Osteocyte (in vitro differentiated cells): ENCODE data around the gene TBX2. TPM values are rescaled to one million over a fixed set of nuclear protein-coding genes. Genes with fewer than 3 reads are reported as not detected.
"Not testable (repeated sequence)": the region's sequence is repeated elsewhere in the genome, so short reads cannot be mapped to it uniquely, and the experiment has no call there.

Experiments
- DNase-seq: peaks from one replicate; pipeline ENCODE4 v3.0.0; 2021; ENCODE audit warnings: mixed read lengths; ENCODE audit not compliant: unreplicated experiment; ENCODE audit errors: extremely low spot score
- H3K27ac Mint-ChIP-seq: one replicate; pipeline ENCODE4 v1.8.0; 2021; ENCODE audit warnings: mild to moderate bottlenecking, mixed read lengths; ENCODE audit not compliant: unreplicated experiment
- H3K27me3 Mint-ChIP-seq: one replicate; pipeline ENCODE4 v1.8.0; 2021; ENCODE audit warnings: mixed read lengths; ENCODE audit not compliant: unreplicated experiment
- H3K36me3 Mint-ChIP-seq: one replicate; pipeline ENCODE4 v1.8.0; 2021; ENCODE audit warnings: mixed read lengths; ENCODE audit not compliant: unreplicated experiment
- H3K4me1 Mint-ChIP-seq: one replicate; pipeline ENCODE4 v1.8.0; 2021; ENCODE audit warnings: mixed read lengths; ENCODE audit not compliant: unreplicated experiment
- H3K4me3 Mint-ChIP-seq: one replicate; pipeline ENCODE4 v1.8.0; 2021; ENCODE audit warnings: mild to moderate bottlenecking, moderate library complexity, mixed read lengths; ENCODE audit not compliant: unreplicated experiment
- H3K9me3 Mint-ChIP-seq: one replicate; pipeline ENCODE4 v1.8.0; 2021; ENCODE audit warnings: mixed read lengths; ENCODE audit not compliant: unreplicated experiment
- CTCF ChIP-seq: fragments of 200-600 bp; sonication (generic); IDR thresholded peaks from 2 replicates; pipeline ENCODE4 v1.5.0; 2021; ENCODE audit warnings: antibody characterized with exemption, mild to moderate bottlenecking, moderate library complexity
- total RNA-seq: library from RNA; stranded (reverse); gene quantifications from 2 replicates; pipeline ENCODE4 v1.2.1, GENCODE V29; 2021

The TBX2 gene
- total RNA-seq, 1 donor from 2014 or later = 25.9 TPM

DNA sequence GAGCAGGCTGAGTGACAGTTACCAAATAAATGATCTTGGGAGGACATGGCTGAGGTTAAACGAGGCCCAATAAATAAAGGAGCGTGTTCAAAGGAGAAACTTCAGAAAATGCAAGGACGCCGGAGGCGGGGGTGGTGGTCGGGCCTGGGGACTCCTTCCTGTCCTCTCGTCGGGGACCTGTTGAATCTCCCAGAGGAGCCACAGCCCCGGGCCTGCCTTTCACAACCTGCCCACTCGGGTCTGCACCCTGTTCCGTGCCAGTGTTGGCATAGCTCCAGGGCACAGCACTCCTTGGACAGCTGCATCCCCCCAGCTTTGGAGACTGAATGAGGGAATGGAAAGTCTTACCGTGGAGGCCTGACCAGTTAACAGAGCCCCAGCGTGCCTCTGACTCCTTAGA lies 44.4 kb downstream of the TBX2 start:
- H3K27me3 Mint-ChIP-seq = peaks cover 36% of the 10 kb centered on the region
- no peak overlapping the region for H3K4me3 Mint-ChIP-seq
- no peak overlapping the region for H3K27ac Mint-ChIP-seq
- peak; percentile 75 for DNase-seq
- no peaks in the 10 kb centered on the region for H3K4me1 Mint-ChIP-seq
- H3K36me3 Mint-ChIP-seq = no peaks in the 10 kb centered on the region
- peaks cover 2% of the 10 kb centered on the region for H3K9me3 Mint-ChIP-seq
- TF ChIP-seq CTCF = no peak

GRCh38 chr17:61444831-61445230 lies 45.2 kb downstream of the TBX2 start:
- Mint-ChIP-seq H3K9me3 (no peaks in the 10 kb centered on the region), H3K27ac (no peak overlapping the region), H3K4me3 (no peak overlapping the region), H3K4me1 (no peaks in the 10 kb centered on the region), H3K36me3 (no peaks in the 10 kb centered on the region), H3K27me3 (peaks cover 33% of the 10 kb centered on the region)
- no peak for TF ChIP-seq CTCF
- no peak for DNase-seq

GRCh38 chr17:61447358-61447757 lies 47.7 kb downstream of the TBX2 start:
- no peaks in the 10 kb centered on the region for H3K9me3 Mint-ChIP-seq
- peaks cover 2% of the 10 kb centered on the region for H3K4me1 Mint-ChIP-seq
- no peak for DNase-seq

GRCh38 chr17:61448042-61448441 lies 48.4 kb downstream of the TBX2 start:
- Mint-ChIP-seq H3K9me3 (no peaks in the 10 kb centered on the region), H3K27me3 (peaks cover 41% of the 10 kb centered on the region), H3K4me3 (no peak overlapping the region), H3K4me1 (peaks cover 6% of the 10 kb centered on the region), H3K36me3 (no peaks in the 10 kb centered on the region), H3K27ac (no peak overlapping the region)
- TF ChIP-seq CTCF = no peak
- no peak for DNase-seq

More at GRCh38 chr17:61447358-61447757, 47.7 kb downstream of the TBX2 start:
- no peak overlapping the region for H3K27ac Mint-ChIP-seq
- H3K36me3 Mint-ChIP-seq = no peaks in the 10 kb centered on the region
- TF ChIP-seq CTCF = no peak
- no peak overlapping the region for H3K4me3 Mint-ChIP-seq
- peaks cover 35% of the 10 kb centered on the region for H3K27me3 Mint-ChIP-seq

- H3K27me3 Mint-ChIP-seq = peaks cover 51% of the 10 kb centered on the region
- not testable (repeated sequence) for H3K4me1 Mint-ChIP-seq, H3K9me3 Mint-ChIP-seq, H3K36me3 Mint-ChIP-seq, H3K27ac Mint-ChIP-seq, H3K4me3 Mint-ChIP-seq
- DNase-seq = peak; percentile 38
Observed at GRCh38 chr17:61449140-61449539, 49.5 kb downstream of the TBX2 start.
